AG10803 (cell line): ENCODE results near the gene MTUS2.

Experiments used
- DNase-seq: peaks from one replicate; pipeline ENCODE4 v3.0.0; 2010; ENCODE audit warnings: low read depth
- H3K4me3 ChIP-seq: 2 replicates; pipeline ENCODE4 v1.5.1; 2011; ENCODE audit warnings: mild to moderate bottlenecking, low read length, control low read depth
- CTCF ChIP-seq: conservative IDR thresholded peaks from 2 replicates; pipeline ENCODE4 v1.5.1; 2011; ENCODE audit warnings: mild to moderate bottlenecking, low read length, control low read depth, inconsistent platforms

MTUS2 gene

GRCh38 chr13:29539856-29540255, 719.7 kb downstream of the MTUS2 start:
- no peak for TF ChIP-seq CTCF
- DNase-seq = no peak
- no peak overlapping the region for H3K4me3 ChIP-seq

GRCh38 chr13:29540334-29540733, 720.2 kb downstream of the MTUS2 start:
- no peak overlapping the region for H3K4me3 ChIP-seq
- no peak for DNase-seq
- TF ChIP-seq CTCF = no peak

GRCh38 chr13:29540799-29541198, 720.7 kb downstream of the MTUS2 start:
- no peak overlapping the region for H3K4me3 ChIP-seq
- TF ChIP-seq CTCF = no peak
- DNase-seq = no peak

GRCh38 chr13:29541400-29541799, 721.3 kb downstream of the MTUS2 start:
- no peak for DNase-seq
- no peak for TF ChIP-seq CTCF

GRCh38 chr13:29542381-29542780, 722.2 kb downstream of the MTUS2 start:
- no peak overlapping the region for H3K4me3 ChIP-seq
- no peak for DNase-seq
- no peak for TF ChIP-seq CTCF

More at GRCh38 chr13:29541400-29541799, 721.3 kb downstream of the MTUS2 start:
- H3K4me3 ChIP-seq = no peak overlapping the region

GRCh38 chr13:29543230-29544215, 723.4 kb downstream of the MTUS2 start:
- H3K4me3 ChIP-seq = no peak overlapping the region
- DNase-seq = peak; percentile 55
- TF ChIP-seq CTCF = peak; percentile 18; the same call in 1 of the 2 replicates

GRCh38 chr13:29545988-29546387, 725.8 kb downstream of the MTUS2 start:
- TF ChIP-seq CTCF = no peak
- no peak overlapping the region for H3K4me3 ChIP-seq
- DNase-seq = no peak
